HG03066 (cell line): ENCODE measurements around the gene GPR55.
A peak's percentile ranks its signal among the peaks of the same experiment; 100 is the strongest.

Experiments
- ATAC-seq: cut with Tn5 transposase; IDR thresholded peaks from one replicate; pipeline ENCODE4 v1.9.1; 2021; ENCODE audit warnings: low read depth; ENCODE audit not compliant: unreplicated experiment

GPR55 gene

GRCh38 chr2:230871361-230872150 is 53.5 kb downstream of the GPR55 start:
- no peak for ATAC-seq

- ATAC-seq = no peak
Measured at GRCh38 chr2:230870544-230871360, 54.3 kb downstream of the GPR55 start.

- ATAC-seq = no peak
Measured at GRCh38 chr2:230869914-230870543, 55.0 kb downstream of the GPR55 start.

GRCh38 chr2:230868947-230869913 is 55.8 kb downstream of the GPR55 start:
- ATAC-seq = no peak

GRCh38 chr2:230868161-230868946 is 56.7 kb downstream of the GPR55 start:
- ATAC-seq = no peak

- ATAC-seq = no peak
Measured at GRCh38 chr2:230866756-230867523, 58.1 kb downstream of the GPR55 start.

- no peak for ATAC-seq
Measured at GRCh38 chr2:230865766-230866755, 59.0 kb downstream of the GPR55 start.

GRCh38 chr2:230865307-230865765 is 59.7 kb downstream of the GPR55 start:
- ATAC-seq = no peak

- ATAC-seq = peak; percentile 61
Measured at GRCh38 chr2:230864605-230865306, 60.3 kb downstream of the GPR55 start, which contains the start of gene ITM2C. ITM2C (plus strand) TSS chr2:230864942; CDS start chr2:230865026, 84 bp downstream.

- no peak for ATAC-seq
Measured at GRCh38 chr2:230864122-230864604, 60.9 kb downstream of the GPR55 start.

GRCh38 chr2:230863442-230864121 is 61.5 kb downstream of the GPR55 start:
- no peak for ATAC-seq

- ATAC-seq = no peak
Measured at GRCh38 chr2:230863031-230863430, 62.0 kb downstream of the GPR55 start.

- no peak for ATAC-seq
Measured at GRCh38 chr2:230862292-230862691, 62.8 kb downstream of the GPR55 start.

GRCh38 chr2:230861552-230862255 is 63.3 kb downstream of the GPR55 start:
- no peak for ATAC-seq
